ENCODE data around the gene MACROH2A2. TPM values are rescaled to one million over a fixed set of nuclear protein-coding genes. Genes with fewer than 3 reads are reported as not detected.
"Not testable (repeated sequence)": the region's sequence is repeated elsewhere in the genome, so short reads cannot be mapped to it uniquely, and the experiment has no call there.

The MACROH2A2 gene
- total RNA-seq, 3 donors from 2014 or later, result 7.3 to 13.6 (median 8.7) TPM

DNA sequence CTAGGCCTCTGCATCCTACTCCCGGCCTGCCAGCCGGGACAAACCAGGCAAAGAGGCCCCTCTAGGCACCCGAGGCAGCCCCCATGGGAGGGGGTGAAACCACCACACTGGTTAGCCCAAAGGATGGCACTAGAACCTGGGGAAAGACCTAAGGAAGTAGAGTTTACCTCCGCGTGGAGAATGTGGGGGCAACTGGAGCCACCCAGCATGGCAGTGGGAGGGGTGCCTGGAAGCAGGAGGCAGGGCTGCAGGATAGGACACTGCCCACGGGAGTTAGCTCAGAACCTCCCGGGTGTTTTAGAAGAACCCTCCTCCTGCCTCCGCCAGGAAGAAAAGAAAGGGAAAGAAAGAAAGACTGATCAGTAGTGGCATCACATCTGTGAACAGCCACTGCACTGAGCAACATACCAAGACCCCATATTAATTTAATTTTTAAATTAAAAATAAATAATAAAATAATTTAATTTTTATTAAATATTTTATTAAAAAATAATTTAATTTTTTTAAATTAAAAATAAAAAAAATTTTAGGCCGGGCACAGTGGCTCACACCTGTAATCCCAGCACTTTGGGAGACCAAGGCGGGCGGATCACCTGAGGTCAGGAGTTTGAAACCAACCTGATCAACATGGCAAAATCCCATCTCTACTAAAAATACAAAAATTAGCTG lies 68.8 kb downstream of the MACROH2A2 start:
- TF ChIP-seq, protein P1, sequence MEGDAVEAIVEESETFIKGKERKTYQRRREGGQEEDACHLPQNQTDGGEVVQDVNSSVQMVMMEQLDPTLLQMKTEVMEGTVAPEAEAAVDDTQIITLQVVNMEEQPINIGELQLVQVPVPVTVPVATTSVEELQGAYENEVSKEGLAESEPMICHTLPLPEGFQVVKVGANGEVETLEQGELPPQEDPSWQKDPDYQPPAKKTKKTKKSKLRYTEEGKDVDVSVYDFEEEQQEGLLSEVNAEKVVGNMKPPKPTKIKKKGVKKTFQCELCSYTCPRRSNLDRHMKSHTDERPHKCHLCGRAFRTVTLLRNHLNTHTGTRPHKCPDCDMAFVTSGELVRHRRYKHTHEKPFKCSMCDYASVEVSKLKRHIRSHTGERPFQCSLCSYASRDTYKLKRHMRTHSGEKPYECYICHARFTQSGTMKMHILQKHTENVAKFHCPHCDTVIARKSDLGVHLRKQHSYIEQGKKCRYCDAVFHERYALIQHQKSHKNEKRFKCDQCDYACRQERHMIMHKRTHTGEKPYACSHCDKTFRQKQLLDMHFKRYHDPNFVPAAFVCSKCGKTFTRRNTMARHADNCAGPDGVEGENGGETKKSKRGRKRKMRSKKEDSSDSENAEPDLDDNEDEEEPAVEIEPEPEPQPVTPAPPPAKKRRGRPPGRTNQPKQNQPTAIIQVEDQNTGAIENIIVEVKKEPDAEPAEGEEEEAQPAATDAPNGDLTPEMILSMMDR (IDR thresholded peaks at IDR 0.05), result no peak
- Histone ChIP-seq H3K4me1 (ENCODE audit: low read depth) (no peaks in the 10 kb centered on the region), H3K4me3 (no peak overlapping the region), H3K36me3 (ENCODE audit: low read depth) (peaks cover 4% of the 10 kb centered on the region), H3K9me3 (no peaks in the 10 kb centered on the region)
- ATAC-seq, result no peak
- no peak for DNase-seq
- intact Hi-C loops (cut with DNase I, micrococcal nuclease), result no loop called here

DNA sequence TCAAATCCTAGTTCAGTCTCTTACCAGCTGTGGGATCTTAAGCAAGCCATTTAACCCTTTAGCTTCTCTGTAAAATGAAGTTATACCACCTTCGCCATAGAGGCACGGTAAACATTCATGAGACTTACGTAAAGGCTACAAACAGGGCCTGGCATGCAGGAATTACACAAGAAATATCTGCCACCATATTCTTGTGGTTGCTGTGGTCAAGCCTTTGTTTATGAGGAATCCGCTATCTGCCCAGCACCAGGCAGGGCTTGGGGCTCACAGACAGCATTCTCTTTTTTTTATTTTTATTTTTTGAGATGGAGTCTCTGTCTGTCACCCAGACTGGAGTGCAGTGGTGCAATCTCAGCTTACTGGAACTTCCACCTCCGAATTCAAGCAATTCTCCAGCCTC lies 70.1 kb downstream of the MACROH2A2 start:
- Histone ChIP-seq H3K4me1 (ENCODE audit: low read depth) (no peaks in the 10 kb centered on the region), H3K9me3 (no peaks in the 10 kb centered on the region), H3K36me3 (ENCODE audit: low read depth) (peaks cover 4% of the 10 kb centered on the region), H3K4me3 (no peak overlapping the region)
- ATAC-seq, result no peak
- intact Hi-C loops (cut with DNase I, micrococcal nuclease), result no loop called here
- no peak for DNase-seq
- TF ChIP-seq, protein P1 (IDR thresholded peaks at IDR 0.05), result no peak

DNA sequence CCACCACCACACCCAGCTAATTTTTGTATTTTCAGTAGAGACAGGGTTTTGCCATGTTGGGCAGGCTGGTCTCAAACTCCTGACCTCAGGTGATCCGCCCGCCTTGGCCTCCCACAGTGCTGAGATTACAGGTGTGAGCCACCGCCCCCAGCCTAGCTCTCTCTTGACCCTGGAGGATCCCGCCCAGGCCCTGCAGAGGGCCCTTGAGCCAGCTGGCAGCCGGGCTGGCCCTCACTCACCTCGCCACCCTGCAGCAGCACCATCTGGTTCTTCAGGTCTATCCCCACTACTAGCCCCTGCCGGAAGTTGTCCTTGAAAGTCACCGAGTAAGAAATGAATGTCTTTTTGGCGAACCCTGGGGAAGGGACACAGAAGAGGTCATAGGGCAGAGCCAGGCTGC lies 70.5 kb downstream of the MACROH2A2 start:
- H3K4me3 ChIP-seq; intact Hi-C loops (cut with DNase I, micrococcal nuclease); H3K36me3 ChIP-seq (ENCODE audit: low read depth); ATAC-seq; H3K9me3 ChIP-seq; DNase-seq; H3K4me1 ChIP-seq (ENCODE audit: low read depth): not testable (repeated sequence)

DNA sequence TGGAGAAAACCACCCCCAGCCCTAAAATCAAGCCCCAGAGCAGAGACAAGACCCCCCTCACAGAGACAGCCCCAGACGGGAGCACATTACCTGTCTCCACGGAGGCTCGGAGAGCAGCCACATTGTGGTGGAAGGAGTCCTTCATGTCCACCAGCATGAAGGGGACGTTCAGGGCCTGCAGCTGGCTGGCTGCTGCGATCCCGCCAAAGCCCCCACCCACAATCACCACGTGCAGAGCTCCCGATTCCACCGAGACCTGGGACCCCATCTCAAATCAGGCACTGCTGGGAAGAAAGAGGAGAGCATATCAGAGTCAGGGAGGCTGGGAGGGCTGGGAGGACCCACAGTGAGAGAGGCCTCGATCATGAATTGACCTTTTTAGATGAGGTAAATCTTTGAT lies 71.2 kb downstream of the MACROH2A2 start:
- no peaks in the 10 kb centered on the region for H3K4me1 ChIP-seq (ENCODE audit: low read depth)
- no peaks in the 10 kb centered on the region for H3K9me3 ChIP-seq
- no peaks in the 10 kb centered on the region for H3K36me3 ChIP-seq (ENCODE audit: low read depth)
- intact Hi-C loops (cut with DNase I, micrococcal nuclease), result no loop called here
- H3K4me3 ChIP-seq, result no peak overlapping the region
- DNase-seq, result no peak
- TF ChIP-seq, protein P1 (IDR thresholded peaks at IDR 0.05), result no peak
- no peak for ATAC-seq

DNA sequence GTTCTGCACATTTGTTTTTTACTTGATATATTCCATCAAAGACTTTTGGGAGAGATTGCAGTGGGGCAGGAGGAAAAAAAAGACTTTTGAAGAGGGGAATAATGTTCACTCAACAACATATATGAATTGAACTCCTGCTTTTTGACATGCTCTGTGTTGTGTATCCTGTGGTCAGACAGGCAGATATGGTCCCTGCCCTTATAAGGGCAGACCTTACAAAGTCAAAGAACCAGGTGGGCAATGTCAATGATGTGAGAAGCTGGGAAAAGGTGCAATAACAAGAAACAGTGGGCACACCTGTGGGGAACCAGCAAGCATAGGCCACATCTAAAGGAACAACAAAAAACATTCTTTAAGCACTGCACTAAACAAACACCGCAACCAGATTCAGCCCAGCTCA lies 71.8 kb downstream of the MACROH2A2 start:
- no peak for ATAC-seq
- H3K4me3 ChIP-seq, result no peak overlapping the region
- TF ChIP-seq, protein P1 (IDR thresholded peaks at IDR 0.05), result no peak
- DNase-seq, result no peak
- H3K9me3 ChIP-seq, result no peaks in the 10 kb centered on the region
- H3K36me3 ChIP-seq (ENCODE audit: low read depth), result no peaks in the 10 kb centered on the region
- H3K4me1 ChIP-seq (ENCODE audit: low read depth), result no peaks in the 10 kb centered on the region
- intact Hi-C loops (cut with DNase I, micrococcal nuclease), result no loop called here

DNA sequence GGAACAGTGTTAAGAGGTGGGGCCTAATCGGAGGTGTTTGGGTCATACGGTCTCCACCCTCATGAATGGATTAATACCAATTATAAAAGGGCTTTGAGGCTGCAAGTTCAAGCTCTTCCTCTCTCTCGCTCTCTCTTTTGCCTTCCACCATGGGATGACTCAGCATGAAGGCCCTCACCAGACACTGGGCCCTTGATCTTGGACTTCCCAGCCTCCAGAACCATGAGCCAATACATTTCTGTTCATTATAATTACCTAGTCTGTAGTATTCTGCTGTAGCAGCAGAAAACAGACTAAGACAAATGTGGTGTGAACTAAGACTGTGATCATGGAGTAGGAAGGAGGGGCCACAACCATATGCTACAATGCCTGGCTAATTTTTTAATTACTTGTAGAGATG lies 72.3 kb downstream of the MACROH2A2 start:
- TF ChIP-seq, protein P1 (IDR thresholded peaks at IDR 0.05), result no peak
- H3K36me3 ChIP-seq (ENCODE audit: low read depth), result no peaks in the 10 kb centered on the region
- H3K4me3 ChIP-seq, result no peak overlapping the region
- H3K4me1 ChIP-seq (ENCODE audit: low read depth), result no peaks in the 10 kb centered on the region
- no peak for ATAC-seq
- H3K9me3 ChIP-seq, result no peaks in the 10 kb centered on the region
- no peak for DNase-seq
- intact Hi-C loops (cut with DNase I, micrococcal nuclease), result no loop called here

Data from mucosa of descending colon (tissue), 3 donors.